Effector memory CD4-positive, alpha-beta T cell (primary cell): ENCODE measurements around the gene ESYT3.

Experiments used
- DNase-seq, 3 donors: peaks; one replicate each; pipeline ENCODE4 v3.0.0-alpha.2; 2020
- H3K27ac ChIP-seq: 2 replicates; pipeline ENCODE4 v1.7.0; 2013; ENCODE audit warnings: mild to moderate bottlenecking, low read length, moderate library complexity; ENCODE audit not compliant: insufficient read depth, poor library complexity, severe bottlenecking
- H3K27me3 ChIP-seq: replicated peaks from 2 replicates; pipeline ENCODE4 v1.7.0; 2013; ENCODE audit warnings: mild to moderate bottlenecking, low read length; ENCODE audit not compliant: insufficient read depth, control insufficient read depth, poor library complexity, severe bottlenecking
- H3K36me3 ChIP-seq: 2 replicates; pipeline ENCODE4 v1.7.0; 2013; ENCODE audit warnings: mild to moderate bottlenecking, low read length, moderate library complexity; ENCODE audit not compliant: control insufficient read depth, insufficient read depth
- H3K4me1 ChIP-seq: 2 replicates; pipeline ENCODE4 v1.7.0; 2013; ENCODE audit warnings: low read length, mild to moderate bottlenecking; ENCODE audit not compliant: control insufficient read depth, insufficient read depth, poor library complexity, severe bottlenecking
- H3K4me3 ChIP-seq: 2 replicates; pipeline ENCODE4 v1.7.0; 2013; ENCODE audit warnings: low read length, low read depth, mild to moderate bottlenecking; ENCODE audit not compliant: insufficient read depth, poor library complexity, severe bottlenecking
- H3K9me3 ChIP-seq: 2 replicates; pipeline ENCODE4 v1.7.0; 2013; ENCODE audit warnings: mild to moderate bottlenecking, low read length, moderate library complexity; ENCODE audit not compliant: control insufficient read depth

Gene ESYT3

GRCh38 chr3:138460536-138461205 lies 26.3 kb downstream of the ESYT3 start:
- no peak overlapping the region for H3K4me3 ChIP-seq
- H3K27me3 ChIP-seq: no peaks in the 10 kb centered on the region
- no peaks in the 10 kb centered on the region for H3K36me3 ChIP-seq
- no peaks in the 10 kb centered on the region for H3K9me3 ChIP-seq
- DNase-seq: no peak
- peaks cover 4% of the 10 kb centered on the region for H3K4me1 ChIP-seq
- no peak overlapping the region for H3K27ac ChIP-seq

GRCh38 chr3:138461246-138461645 lies 26.8 kb downstream of the ESYT3 start:
- Histone ChIP-seq H3K4me1 (peaks cover under 1% of the 10 kb centered on the region), H3K4me3 (no peak overlapping the region), H3K27me3 (no peaks in the 10 kb centered on the region), H3K36me3 (no peaks in the 10 kb centered on the region), H3K27ac (no peak overlapping the region), H3K9me3 (no peaks in the 10 kb centered on the region)
- DNase-seq: no peak

GRCh38 chr3:138461896-138462295 lies 27.5 kb downstream of the ESYT3 start:
- H3K4me3 ChIP-seq: no peak overlapping the region
- H3K36me3 ChIP-seq: no peaks in the 10 kb centered on the region
- H3K27ac ChIP-seq: no peak overlapping the region
- H3K4me1 ChIP-seq: no peaks in the 10 kb centered on the region
- no peak for DNase-seq
- no peaks in the 10 kb centered on the region for H3K27me3 ChIP-seq
- H3K9me3 ChIP-seq: no peaks in the 10 kb centered on the region

GRCh38 chr3:138463724-138464490 lies 29.5 kb downstream of the ESYT3 start:
- Histone ChIP-seq H3K27me3 (no peaks in the 10 kb centered on the region), H3K36me3 (no peaks in the 10 kb centered on the region), H3K4me3 (no peak overlapping the region), H3K9me3 (no peaks in the 10 kb centered on the region), H3K27ac (no peak overlapping the region), H3K4me1 (no peaks in the 10 kb centered on the region)
- DNase-seq: no peak

GRCh38 chr3:138464491-138464860 lies 30.1 kb downstream of the ESYT3 start:
- Histone ChIP-seq H3K9me3 (no peaks in the 10 kb centered on the region), H3K4me3 (no peak overlapping the region), H3K36me3 (no peaks in the 10 kb centered on the region), H3K4me1 (no peaks in the 10 kb centered on the region), H3K27ac (no peak overlapping the region), H3K27me3 (no peaks in the 10 kb centered on the region)
- DNase-seq: no peak

GRCh38 chr3:138465451-138465850 lies 31.0 kb downstream of the ESYT3 start:
- Histone ChIP-seq H3K4me1 (no peaks in the 10 kb centered on the region), H3K9me3 (no peaks in the 10 kb centered on the region), H3K4me3 (no peak overlapping the region), H3K27me3 (no peaks in the 10 kb centered on the region), H3K27ac (no peak overlapping the region), H3K36me3 (no peaks in the 10 kb centered on the region)
- no peak for DNase-seq

- Histone ChIP-seq H3K27me3 (no peaks in the 10 kb centered on the region), H3K4me1 (no peaks in the 10 kb centered on the region), H3K9me3 (no peaks in the 10 kb centered on the region), H3K27ac (no peak overlapping the region), H3K36me3 (no peaks in the 10 kb centered on the region), H3K4me3 (no peak overlapping the region)
- DNase-seq: no peak
Observed at GRCh38 chr3:138465925-138466324, 31.5 kb downstream of the ESYT3 start.

GRCh38 chr3:138467931-138468330 lies 33.5 kb downstream of the ESYT3 start:
- no peaks in the 10 kb centered on the region for H3K9me3 ChIP-seq
- no peaks in the 10 kb centered on the region for H3K27me3 ChIP-seq
- DNase-seq: no peak
- no peak overlapping the region for H3K27ac ChIP-seq
- no peak overlapping the region for H3K4me3 ChIP-seq
- no peaks in the 10 kb centered on the region for H3K4me1 ChIP-seq
- no peaks in the 10 kb centered on the region for H3K36me3 ChIP-seq

- Histone ChIP-seq H3K27ac (no peak overlapping the region), H3K4me3 (no peak overlapping the region), H3K27me3 (no peaks in the 10 kb centered on the region), H3K9me3 (no peaks in the 10 kb centered on the region), H3K36me3 (no peaks in the 10 kb centered on the region), H3K4me1 (no peaks in the 10 kb centered on the region)
- no peak for DNase-seq
Observed at GRCh38 chr3:138468451-138468850, 34.0 kb downstream of the ESYT3 start.

- no peak for DNase-seq
Observed at GRCh38 chr3:138468886-138469285, 34.5 kb downstream of the ESYT3 start.

More at GRCh38 chr3:138468886-138469285, 34.5 kb downstream of the ESYT3 start:
- no peak overlapping the region for H3K4me3 ChIP-seq
- H3K36me3 ChIP-seq: no peaks in the 10 kb centered on the region
- no peaks in the 10 kb centered on the region for H3K27me3 ChIP-seq
- no peaks in the 10 kb centered on the region for H3K9me3 ChIP-seq
- no peak overlapping the region for H3K27ac ChIP-seq
- H3K4me1 ChIP-seq: no peaks in the 10 kb centered on the region
